ENCODE data around the gene NOTUM. TPM values are rescaled to one million over a fixed set of nuclear protein-coding genes. Genes with fewer than 3 reads are reported as not detected.

Gene NOTUM
- total RNA-seq, 1 experiment from 2014 or later: not detected

DNA sequence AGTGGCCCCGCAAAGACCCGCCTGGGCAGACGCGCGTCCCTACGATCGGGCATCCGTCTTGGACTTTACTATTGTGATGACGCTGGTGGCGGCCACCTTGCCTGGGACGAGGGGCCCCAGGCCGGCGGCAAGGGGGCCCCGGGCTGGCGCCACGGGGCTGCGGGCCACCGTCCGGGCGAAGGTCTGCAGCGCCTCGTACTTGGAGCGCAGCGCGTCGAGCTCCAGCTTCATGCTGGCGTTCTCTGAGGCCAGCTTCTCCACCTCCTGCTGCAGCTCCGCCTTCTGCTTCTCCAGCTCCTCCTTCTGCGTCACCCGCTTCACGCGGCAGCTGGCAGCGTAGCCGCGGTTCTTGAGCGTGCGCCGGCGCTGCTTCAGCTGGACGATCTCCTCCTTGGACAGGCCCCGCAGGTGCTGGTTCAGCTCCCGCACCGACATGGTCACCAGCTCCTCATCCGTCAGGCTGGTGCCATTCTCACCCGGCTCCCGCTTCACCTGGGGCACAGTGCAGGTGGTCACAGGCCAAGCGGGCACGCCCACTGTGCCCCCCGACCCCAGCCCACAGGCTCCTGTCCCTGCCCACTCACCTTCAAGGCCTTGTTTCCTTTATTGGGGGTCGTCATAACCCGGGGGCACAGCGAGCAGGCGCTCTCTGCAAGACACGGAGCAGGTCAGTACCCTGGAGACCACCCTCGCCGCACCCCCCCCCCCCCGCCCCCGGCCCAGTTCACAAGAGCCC lies 38.3 kb downstream of the NOTUM start:
- TF ChIP-seq EZH2 (IDR thresholded peaks at IDR 0.05; ENCODE audit: borderline replicate concordance, low read depth, low read length, poor library complexity, severe bottlenecking) (no peak), CTCF (conservative IDR thresholded peaks at IDR 0.05; ENCODE audit: low read depth, low read length) (no peak)
- no peak for DNase-seq (ENCODE audit: low spot score)
- intact Hi-C loops (cut with micrococcal nuclease; ENCODE audit: unreplicated experiment): no loop called here
- CTCF ChIA-PET: no interaction called here
- BruUV-seq (replicated peaks): no TSS peak
- POLR2A ChIA-PET (ENCODE audit: low non-redundant PET): no interaction called here
- Histone ChIP-seq H3K27me3 (replicated peaks; ENCODE audit: insufficient read depth, low read depth, low read length, poor library complexity) (no peaks in the 10 kb centered on the region), H3K4me3 (ENCODE audit: low read depth, low read length, poor library complexity, severe bottlenecking) (no peak overlapping the region), H3K36me3 (ENCODE audit: insufficient read depth, low read length, poor library complexity, severe bottlenecking) (peaks cover 19% of the 10 kb centered on the region), H3K9me3 (ENCODE audit: low read depth, low read length, poor library complexity, severe bottlenecking) (no peaks in the 10 kb centered on the region), H3K27ac (ENCODE audit: low read depth, low read length, poor library complexity, severe bottlenecking) (peak overlapping the region; percentile 73), H3K4me1 (ENCODE audit: insufficient read depth, low read length, poor library complexity, severe bottlenecking) (peaks cover 26% of the 10 kb centered on the region)

GRCh38 chr17:81921996-81922565 lies 38.9 kb downstream of the NOTUM start:
- peak overlapping the region; percentile 42 for H3K27ac ChIP-seq (ENCODE audit: low read depth, low read length, poor library complexity, severe bottlenecking)

GRCh38 chr17:81921537-81921862 lies 39.5 kb downstream of the NOTUM start:
- no peak for DNase-seq (ENCODE audit: low spot score)
- intact Hi-C loops (cut with micrococcal nuclease; ENCODE audit: unreplicated experiment): no loop called here
- peaks cover 34% of the 10 kb centered on the region for H3K4me1 ChIP-seq (ENCODE audit: insufficient read depth, low read length, poor library complexity, severe bottlenecking)
- POLR2A ChIA-PET (ENCODE audit: low non-redundant PET): no interaction called here
- CTCF ChIA-PET: no interaction called here
- peaks cover 19% of the 10 kb centered on the region for H3K36me3 ChIP-seq (ENCODE audit: insufficient read depth, low read length, poor library complexity, severe bottlenecking)
- no peaks in the 10 kb centered on the region for H3K27me3 ChIP-seq (replicated peaks; ENCODE audit: insufficient read depth, low read depth, low read length, poor library complexity)
- no peaks in the 10 kb centered on the region for H3K9me3 ChIP-seq (ENCODE audit: low read depth, low read length, poor library complexity, severe bottlenecking)
- no peak for TF ChIP-seq EZH2 (IDR thresholded peaks at IDR 0.05; ENCODE audit: borderline replicate concordance, low read depth, low read length, poor library complexity, severe bottlenecking)
- TF ChIP-seq CTCF (conservative IDR thresholded peaks at IDR 0.05; ENCODE audit: low read depth, low read length): no peak
- H3K4me3 ChIP-seq (ENCODE audit: low read depth, low read length, poor library complexity, severe bottlenecking): no peak overlapping the region
- TSS peak; percentile 23 for BruUV-seq (replicated peaks)
- H3K27ac ChIP-seq (ENCODE audit: low read depth, low read length, poor library complexity, severe bottlenecking): no peak overlapping the region

More at GRCh38 chr17:81921996-81922565, 38.9 kb downstream of the NOTUM start:
- Histone ChIP-seq H3K27me3 (replicated peaks; ENCODE audit: insufficient read depth, low read depth, low read length, poor library complexity) (no peaks in the 10 kb centered on the region), H3K36me3 (ENCODE audit: insufficient read depth, low read length, poor library complexity, severe bottlenecking) (peaks cover 19% of the 10 kb centered on the region), H3K4me3 (ENCODE audit: low read depth, low read length, poor library complexity, severe bottlenecking) (no peak overlapping the region), H3K9me3 (ENCODE audit: low read depth, low read length, poor library complexity, severe bottlenecking) (no peaks in the 10 kb centered on the region), H3K4me1 (ENCODE audit: insufficient read depth, low read length, poor library complexity, severe bottlenecking) (peaks cover 28% of the 10 kb centered on the region)
- no peak for DNase-seq (ENCODE audit: low spot score)
- POLR2A ChIA-PET (ENCODE audit: low non-redundant PET): no interaction called here
- no TSS peak for BruUV-seq (replicated peaks)
- intact Hi-C loops (cut with micrococcal nuclease; ENCODE audit: unreplicated experiment): no loop called here
- CTCF ChIA-PET: no interaction called here
- no peak for TF ChIP-seq CTCF (conservative IDR thresholded peaks at IDR 0.05; ENCODE audit: low read depth, low read length)
- no peak for TF ChIP-seq EZH2 (IDR thresholded peaks at IDR 0.05; ENCODE audit: borderline replicate concordance, low read depth, low read length, poor library complexity, severe bottlenecking)

All from A673 (cell line).